ENCODE data around the gene FCGR3A. TPM values are rescaled to one million over a fixed set of nuclear protein-coding genes. Genes with fewer than 3 reads are reported as not detected.

FCGR3A gene
- total RNA-seq, 2 donors from 2014 or later = 0.16 to 0.59 TPM

DNA sequence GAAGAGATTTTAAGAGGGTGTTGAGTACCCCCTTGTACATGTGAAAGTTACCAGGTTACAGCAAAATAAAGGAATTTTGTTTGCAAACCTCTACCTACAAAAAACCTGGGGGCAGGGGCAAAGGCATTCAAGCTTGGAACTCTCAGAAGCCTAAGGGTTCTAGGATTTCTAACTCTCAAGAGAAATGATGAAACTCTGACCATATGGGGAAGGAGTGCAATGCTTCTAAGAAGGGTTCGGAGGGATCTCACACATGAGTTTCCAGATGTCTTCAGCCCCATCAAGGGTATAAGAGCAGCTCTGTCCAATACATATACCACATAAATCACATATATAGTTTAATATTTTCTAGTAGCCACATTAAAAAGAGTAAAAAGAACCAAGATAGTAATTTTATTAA, 51.7 kb downstream of the FCGR3A start:
- DNase-seq (ENCODE audit: low spot score in 2 of 2) = no peak
- no peak for ATAC-seq
- Mint-ChIP-seq H3K36me3 (no peaks in the 10 kb centered on the region), H3K27ac (no peak overlapping the region), H3K9me3 (no peaks in the 10 kb centered on the region)

- ATAC-seq = no peak
- no peak for DNase-seq (ENCODE audit: low spot score in 2 of 2)
- no peaks in the 10 kb centered on the region for H3K9me3 Mint-ChIP-seq
- H3K36me3 Mint-ChIP-seq = no peaks in the 10 kb centered on the region
- H3K27ac Mint-ChIP-seq = no peak overlapping the region
These were observed 54.1 kb downstream of the FCGR3A start for GRCh38 chr1:161495490-161495889.

- no peaks in the 10 kb centered on the region for H3K36me3 Mint-ChIP-seq
- no peak for ATAC-seq
These were observed 55.4 kb downstream of the FCGR3A start for GRCh38 chr1:161494091-161494735.

GRCh38 chr1:161492827-161493226, 56.8 kb downstream of the FCGR3A start:
- no peak for ATAC-seq
- Mint-ChIP-seq H3K36me3 (no peaks in the 10 kb centered on the region), H3K9me3 (no peaks in the 10 kb centered on the region), H3K27ac (no peak overlapping the region)
- DNase-seq (ENCODE audit: low spot score in 2 of 2) = no peak

More at GRCh38 chr1:161494091-161494735, 55.4 kb downstream of the FCGR3A start:
- Mint-ChIP-seq H3K27ac (no peak overlapping the region), H3K9me3 (no peaks in the 10 kb centered on the region)
- DNase-seq (ENCODE audit: low spot score in 2 of 2) = no peak

Other genes with a start within 250 kb of the FCGR3A start
- 1 to 10 TPM; 6.4 to 7.1 TPM for gene MPZ, start 239.8 kb downstream of the FCGR3A start, total RNA-seq
- gene SDHC, start 235.4 kb downstream of the FCGR3A start, total RNA-seq = 100 to 1,000 TPM; 179 to 207 TPM
- gene CFAP126, start 181.9 kb downstream of the FCGR3A start, total RNA-seq = not detected
- gene FCGR2A, start 44.4 kb downstream of the FCGR3A start, total RNA-seq = under 1 TPM in 1 of 2 donors, not detected in 1; 0.49 TPM
- under 1 TPM; 0.31 to 0.61 TPM for gene HSPA6, start 25.3 kb downstream of the FCGR3A start, total RNA-seq
- gene FCGR3B, start 81.4 kb upstream of the FCGR3A start, total RNA-seq = not detected
- under 1 TPM in 1 of 2 donors, not detected in 1; 0.21 TPM for gene FCGR2B, start 113.3 kb upstream of the FCGR3A start, total RNA-seq
- gene FCRLA, start 157.4 kb upstream of the FCGR3A start, total RNA-seq = not detected
- gene FCRLB, start 171.7 kb upstream of the FCGR3A start, total RNA-seq = not detected
- gene DUSP12, start 200.0 kb upstream of the FCGR3A start, total RNA-seq = 10 to 100 TPM in 1 of 2 donors, 1 to 10 TPM in 1; 7.5 to 23.8 TPM
- 10 to 100 TPM; 21.3 to 24.9 TPM for gene ATF6, start 216.5 kb upstream of the FCGR3A start, total RNA-seq